AG09319 (cell line): ENCODE measurements around the gene FAM110D.

Source experiments
- DNase-seq: peaks from one replicate; pipeline ENCODE4 v3.0.0-alpha.2; 2010; ENCODE audit warnings: low read depth; ENCODE audit errors: extremely low read depth
- TF ChIP-seq, protein P1 (sequence below): IDR thresholded peaks from 2 replicates; pipeline ENCODE4 v1.5.1; 2011; ENCODE audit warnings: low read depth, mild to moderate bottlenecking, inconsistent platforms, low read length, moderate library complexity

Gene FAM110D

DNA sequence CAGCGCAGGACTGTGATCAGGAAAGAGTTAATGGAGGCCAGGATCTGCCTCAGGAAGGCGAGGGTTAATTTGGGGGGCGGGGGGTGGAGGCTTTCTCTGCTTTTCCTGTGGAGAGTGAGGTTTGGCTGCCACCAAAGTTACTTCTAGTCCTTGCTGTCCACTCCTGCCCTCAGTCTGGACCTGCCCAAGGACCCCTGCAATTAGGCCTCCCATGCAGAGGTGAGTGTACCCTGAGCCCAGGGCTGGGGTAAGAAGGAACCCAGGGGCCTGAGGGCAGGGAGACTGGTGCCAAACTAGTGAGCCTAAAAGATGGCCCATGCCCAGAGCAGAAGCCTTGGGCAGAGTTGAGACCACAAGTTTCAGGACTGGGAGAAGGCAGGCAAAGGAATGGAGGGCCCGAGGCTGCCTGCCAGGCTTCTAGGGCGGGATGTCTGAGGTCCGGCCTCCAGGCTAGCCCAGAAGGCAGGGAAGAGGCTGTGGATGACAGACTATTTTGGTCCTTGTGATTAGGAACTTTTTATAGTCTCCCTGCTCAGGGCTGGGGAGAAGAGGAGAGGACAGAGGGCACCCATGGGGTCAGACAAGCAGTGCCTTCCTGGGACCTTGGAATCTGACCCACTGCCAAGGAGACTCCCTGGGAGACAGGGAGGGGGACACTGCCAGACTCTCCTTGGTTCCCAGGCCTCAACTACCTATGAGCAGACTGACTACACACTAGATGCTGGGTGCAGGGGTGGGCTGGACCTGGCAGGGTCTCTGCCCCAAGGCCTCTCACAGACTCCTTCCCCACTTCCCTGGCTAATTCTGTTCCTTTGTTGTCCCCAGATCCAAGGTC lies at the start of gene FAM110D:
FAM110D (plus strand) TSS at position 172 of the 835 bp plus-strand sequence. CDS start 2,213 bp downstream, outside the sequence.
- no peak for DNase-seq
- TF ChIP-seq, protein P1, sequence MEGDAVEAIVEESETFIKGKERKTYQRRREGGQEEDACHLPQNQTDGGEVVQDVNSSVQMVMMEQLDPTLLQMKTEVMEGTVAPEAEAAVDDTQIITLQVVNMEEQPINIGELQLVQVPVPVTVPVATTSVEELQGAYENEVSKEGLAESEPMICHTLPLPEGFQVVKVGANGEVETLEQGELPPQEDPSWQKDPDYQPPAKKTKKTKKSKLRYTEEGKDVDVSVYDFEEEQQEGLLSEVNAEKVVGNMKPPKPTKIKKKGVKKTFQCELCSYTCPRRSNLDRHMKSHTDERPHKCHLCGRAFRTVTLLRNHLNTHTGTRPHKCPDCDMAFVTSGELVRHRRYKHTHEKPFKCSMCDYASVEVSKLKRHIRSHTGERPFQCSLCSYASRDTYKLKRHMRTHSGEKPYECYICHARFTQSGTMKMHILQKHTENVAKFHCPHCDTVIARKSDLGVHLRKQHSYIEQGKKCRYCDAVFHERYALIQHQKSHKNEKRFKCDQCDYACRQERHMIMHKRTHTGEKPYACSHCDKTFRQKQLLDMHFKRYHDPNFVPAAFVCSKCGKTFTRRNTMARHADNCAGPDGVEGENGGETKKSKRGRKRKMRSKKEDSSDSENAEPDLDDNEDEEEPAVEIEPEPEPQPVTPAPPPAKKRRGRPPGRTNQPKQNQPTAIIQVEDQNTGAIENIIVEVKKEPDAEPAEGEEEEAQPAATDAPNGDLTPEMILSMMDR, result no peak

DNA sequence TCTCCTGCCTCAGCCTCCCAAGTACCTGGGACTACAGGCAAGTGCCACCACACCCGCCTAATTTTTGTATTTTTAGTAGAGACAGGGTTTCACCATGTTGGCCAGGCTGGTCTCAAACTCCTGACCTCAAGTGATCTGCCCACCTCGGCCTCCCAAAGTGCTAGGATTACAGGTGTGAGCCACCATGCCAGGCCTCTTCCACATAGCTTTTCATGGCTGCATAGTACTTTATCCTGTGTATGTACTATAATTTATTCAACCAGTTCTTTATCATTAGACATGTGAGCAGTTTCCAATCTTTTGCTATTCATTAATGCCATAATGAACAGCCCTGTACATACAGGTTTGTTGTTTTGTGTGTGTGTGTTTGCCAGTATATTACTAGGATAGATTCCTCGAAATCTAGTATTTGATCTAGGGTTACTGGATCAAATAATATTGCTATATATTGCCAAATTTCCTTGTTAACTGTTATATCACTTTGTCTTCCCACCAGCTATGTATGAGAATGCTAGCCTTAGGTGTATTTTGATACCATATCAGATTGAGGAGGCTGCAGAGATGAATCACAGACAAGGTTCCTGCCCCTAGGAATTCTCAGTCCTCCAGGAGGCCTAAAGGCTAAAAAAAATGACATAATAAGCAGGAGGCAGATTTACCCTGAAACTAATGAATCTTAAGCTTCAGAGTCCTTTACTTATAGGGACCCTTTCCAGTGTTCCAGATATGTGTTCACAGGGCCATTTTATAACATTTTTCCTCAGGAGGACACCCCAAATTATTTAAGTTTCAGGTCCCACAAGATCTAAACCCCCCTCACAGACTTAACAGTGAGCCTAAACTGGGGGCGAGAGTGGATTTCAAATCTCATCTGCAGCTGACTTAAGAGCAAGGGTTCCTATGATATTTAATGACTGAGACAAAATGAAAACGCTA lies 49.4 kb upstream of the FAM110D start:
- TF ChIP-seq, protein P1, result no peak
- DNase-seq, result no peak

DNA sequence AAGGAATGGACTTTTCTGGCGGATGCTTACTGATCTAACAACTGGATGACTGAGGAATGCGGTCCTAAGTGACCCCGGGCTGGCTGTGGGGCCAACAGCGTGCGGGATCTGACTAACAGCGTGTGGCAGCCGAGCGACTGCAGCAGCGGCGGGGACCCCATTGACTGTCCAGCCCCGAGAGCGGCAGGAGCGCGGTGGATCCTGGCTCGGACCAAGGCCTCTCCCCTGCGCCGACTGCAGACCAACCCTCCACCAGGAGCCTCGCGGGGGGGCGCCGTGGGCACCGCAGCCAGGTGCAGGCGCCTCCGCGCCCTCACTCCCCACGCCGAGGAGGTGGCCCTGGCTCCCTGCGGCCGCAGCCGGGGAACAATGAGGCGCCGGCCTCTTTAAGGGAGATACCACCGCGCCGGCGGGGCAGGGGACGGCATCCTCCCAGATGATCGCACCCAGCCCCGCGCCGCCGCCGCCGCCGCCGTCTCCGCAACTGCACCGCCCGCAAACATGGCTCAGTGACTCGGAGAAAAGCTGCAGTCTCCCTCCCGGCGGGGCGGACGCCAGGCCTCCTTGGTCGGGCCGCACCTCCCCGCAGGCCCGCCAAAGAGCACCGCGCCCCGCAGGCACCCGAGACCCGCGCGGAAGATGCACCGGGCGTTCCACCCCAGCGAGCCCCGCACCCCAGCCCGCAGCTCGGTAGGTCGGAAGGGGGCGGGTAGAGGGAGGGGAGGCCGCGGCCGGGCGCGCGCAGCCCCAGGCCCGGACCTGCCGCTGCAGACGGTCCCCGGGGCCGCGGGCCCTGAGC lies 47.9 kb upstream of the FAM110D start:
- DNase-seq, result no peak
- TF ChIP-seq, protein P1, result no peak

DNA sequence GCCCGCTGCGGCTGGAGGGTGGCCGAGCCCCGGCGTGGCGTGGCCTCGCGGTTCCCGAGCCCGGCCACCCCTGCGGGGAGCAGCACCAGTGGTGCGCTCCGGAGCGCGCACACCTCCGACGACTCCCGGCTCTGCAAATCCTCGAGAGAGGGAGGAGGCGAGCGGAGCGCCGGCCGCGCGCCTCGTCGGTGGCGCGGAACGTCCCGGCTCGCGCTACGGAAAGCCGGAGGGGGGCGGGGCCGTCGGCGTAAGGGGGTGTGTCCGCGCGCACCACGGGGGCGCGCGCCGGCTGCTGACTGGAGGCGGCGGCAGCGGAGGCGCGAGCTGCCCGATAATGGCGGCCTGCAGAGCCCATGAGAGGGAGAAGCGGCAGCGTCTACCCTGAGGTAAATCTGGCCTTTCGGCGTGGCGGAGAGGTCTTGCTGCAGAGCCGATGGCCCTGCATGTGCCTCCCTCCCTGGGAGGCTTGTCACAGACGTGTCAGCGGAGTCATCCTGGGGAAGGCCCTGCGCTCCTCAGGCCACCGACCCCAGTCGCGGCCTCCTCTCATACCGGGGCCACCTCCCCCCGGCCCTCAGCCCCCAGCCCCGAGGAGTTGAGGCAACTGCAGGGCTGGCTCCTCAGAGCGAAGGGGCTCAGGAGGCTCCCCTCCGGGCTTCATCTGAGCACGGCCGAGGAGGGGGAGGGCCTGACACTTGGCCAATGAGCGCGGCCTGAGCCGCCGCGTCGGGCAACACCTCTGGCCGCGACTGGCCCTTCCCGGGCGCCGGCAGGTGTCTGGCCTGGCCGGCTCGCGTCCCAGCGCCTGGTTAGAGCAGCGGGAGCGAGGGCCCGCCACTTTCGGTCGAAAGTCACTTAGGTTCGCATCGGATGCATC lies 47.1 kb upstream of the FAM110D start, which contains the start of gene PDIK1L:
PDIK1L (plus strand) TSS at position 295 of the 877 bp plus-strand sequence. CDS start 2,485 bp downstream, outside the sequence.
- TF ChIP-seq, protein P1, result no peak

DNA sequence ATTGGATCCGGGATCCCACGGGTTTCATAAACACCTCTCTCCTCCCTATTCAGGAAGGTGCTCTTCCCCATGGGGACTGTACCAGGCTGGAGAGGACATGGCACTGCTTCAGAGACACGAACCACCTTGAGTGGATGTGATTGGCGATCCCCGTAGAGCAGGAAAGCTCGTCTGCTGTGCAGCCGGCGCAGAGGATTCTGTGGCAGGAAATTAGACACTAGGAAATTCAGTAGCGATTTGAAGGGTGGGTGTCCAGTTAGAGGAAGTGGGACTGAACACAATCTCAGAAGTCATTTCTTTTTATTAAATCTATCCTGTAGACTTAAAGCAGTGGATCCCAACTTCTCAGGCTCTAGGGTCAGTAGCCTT lies 46.5 kb upstream of the FAM110D start:
- no peak for DNase-seq
- TF ChIP-seq, protein P1, result no peak

More for the DNA sequence above, 47.1 kb upstream of the FAM110D start, which contains the start of gene PDIK1L:
- DNase-seq, result peak; percentile 93
